Cerebellar cortex (tissue), 1 donor: ENCODE results near the gene B4GALT1.
"Not testable (repeated sequence)": the region's sequence is repeated elsewhere in the genome, so short reads cannot be mapped to it uniquely, and the experiment has no call there.

ENCODE experiments used
- DNase-seq: peaks from one replicate; pipeline ENCODE4 v3.0.0-alpha.2; 2015; ENCODE audit warnings: low spot score

Gene B4GALT1

DNA sequence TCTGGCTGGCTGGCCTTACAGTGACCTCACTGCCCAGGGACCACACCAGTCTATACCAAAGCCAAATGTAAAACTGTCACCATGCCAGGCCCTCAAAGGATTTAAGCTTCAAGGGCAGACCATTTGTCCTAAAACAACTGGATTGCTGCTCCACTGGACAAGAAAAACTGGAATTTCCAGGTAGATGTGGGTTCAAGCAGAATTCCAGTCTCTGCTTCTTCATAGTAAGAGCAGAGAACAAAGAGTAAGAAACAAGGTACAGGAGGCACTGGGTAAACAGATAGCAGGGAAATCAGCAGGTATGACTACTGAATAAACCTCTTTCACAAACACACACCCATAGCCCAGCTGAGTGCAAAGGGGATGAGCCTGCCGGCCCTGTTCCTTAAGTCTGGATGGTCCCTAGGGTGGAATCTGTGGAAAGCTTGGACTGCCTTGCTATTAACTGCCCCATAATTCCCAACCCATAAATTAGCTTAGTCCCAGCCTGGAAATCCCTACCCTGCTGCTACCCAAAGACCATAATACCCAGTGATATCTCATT, 5.5 kb downstream of the B4GALT1 start:
- no peak for DNase-seq

DNA sequence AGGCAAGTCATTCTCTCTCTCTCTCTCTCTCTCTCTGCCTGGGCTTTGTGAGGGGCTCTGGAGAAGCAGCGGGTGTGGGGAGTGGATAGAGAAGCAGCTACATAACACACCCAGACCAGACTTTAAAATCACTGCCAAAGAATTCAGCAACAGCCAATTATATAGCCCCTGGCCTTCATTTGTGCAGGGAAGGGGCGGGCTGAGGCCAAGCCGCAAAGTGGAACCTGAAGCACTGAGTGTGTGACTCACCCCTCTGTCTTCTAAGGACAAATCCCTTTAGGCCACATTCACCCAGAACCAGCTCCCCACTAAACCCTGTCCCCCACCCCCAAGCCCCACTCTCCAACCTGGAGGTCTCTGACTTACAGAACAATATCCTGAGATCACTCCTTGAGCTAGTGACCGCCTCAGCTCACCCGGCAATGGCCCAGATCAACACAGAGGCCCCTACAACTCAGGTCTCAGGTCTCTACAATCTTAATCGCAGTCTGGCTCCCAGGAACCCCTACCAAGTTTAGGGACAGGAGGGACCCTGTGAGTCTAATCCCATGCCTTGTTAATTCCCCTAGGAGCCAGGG, 6.0 kb downstream of the B4GALT1 start:
- no peak for DNase-seq

DNA sequence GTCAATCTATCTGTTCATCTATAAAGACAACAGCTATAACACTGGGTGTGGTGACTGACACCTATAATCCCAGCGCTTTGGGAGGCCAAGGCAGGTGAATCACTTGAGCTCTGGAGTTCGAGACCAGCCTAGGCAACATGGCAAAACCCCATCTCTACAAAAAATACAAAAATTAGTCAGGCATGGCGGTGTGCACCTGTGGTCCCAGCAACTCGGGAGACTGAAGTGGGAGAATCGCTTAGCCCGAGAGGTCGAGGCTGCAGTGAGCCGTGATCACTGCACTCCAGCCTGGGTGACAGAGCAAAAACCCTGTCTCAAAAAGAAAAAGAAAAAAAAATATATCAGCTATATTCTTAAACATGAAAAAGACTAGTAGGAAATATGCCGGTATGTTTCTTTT, 6.7 kb downstream of the B4GALT1 start:
- DNase-seq = not testable (repeated sequence)

DNA sequence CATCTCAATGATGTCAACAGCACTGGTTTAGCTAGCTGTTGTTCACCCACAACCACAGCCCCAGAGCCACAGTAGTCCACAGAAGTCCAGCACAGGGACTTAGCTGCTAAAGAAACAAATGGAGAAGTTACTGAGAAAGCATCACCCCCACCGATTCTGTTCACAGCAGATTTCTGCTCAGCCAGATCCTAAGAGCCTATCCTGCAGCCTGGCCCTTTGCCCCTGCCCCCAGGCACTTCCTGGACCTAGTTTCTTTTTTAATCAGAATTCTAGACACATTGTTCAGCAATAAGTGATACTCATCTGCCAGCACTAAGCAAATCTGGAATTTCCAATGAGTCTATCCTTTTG, 7.4 kb downstream of the B4GALT1 start:
- peak; percentile 32 for DNase-seq

DNA sequence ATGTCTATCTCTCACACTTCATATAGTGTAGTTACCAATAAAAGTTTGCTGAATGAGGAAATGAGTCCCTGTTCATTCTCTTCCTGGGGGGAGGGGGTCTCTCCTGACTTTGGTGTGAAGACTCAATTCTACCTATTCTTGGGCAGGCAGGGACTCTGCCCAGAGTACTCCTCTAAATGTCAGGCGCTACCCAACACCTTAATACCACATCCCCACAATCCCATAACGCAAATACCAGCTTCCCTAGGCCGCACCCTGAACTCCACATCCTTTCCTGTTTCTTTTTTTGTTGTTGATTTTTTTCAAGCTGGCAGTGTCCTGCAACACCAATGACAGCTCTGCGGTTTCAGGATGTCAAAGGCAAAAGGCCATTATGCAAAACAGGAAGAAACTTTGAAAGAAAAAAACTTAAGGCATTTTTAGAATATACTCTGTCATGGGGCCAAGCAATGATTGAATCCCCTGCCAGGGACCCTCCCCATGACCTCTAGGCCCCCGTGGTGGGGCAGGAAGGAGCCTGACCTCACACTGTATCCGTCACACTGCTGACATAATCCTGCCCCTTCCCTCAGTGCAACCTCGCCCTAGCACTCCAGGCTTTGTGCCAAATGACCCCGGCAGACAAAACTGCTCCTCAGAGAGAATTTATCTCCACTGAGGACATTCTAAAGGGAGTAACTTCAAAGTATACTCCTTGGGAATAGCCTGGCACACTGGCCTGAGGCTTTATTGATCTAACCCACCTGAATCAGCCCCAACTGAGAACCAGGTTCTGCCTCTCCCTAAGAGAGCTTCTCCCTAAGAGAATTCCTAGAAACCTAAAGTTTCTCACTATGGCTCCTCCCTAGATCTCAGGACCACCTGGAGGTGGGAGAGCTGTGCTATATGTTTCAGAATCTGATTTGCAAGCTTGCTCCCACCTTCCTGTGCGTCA, 8.0 kb downstream of the B4GALT1 start:
- no peak for DNase-seq

DNA sequence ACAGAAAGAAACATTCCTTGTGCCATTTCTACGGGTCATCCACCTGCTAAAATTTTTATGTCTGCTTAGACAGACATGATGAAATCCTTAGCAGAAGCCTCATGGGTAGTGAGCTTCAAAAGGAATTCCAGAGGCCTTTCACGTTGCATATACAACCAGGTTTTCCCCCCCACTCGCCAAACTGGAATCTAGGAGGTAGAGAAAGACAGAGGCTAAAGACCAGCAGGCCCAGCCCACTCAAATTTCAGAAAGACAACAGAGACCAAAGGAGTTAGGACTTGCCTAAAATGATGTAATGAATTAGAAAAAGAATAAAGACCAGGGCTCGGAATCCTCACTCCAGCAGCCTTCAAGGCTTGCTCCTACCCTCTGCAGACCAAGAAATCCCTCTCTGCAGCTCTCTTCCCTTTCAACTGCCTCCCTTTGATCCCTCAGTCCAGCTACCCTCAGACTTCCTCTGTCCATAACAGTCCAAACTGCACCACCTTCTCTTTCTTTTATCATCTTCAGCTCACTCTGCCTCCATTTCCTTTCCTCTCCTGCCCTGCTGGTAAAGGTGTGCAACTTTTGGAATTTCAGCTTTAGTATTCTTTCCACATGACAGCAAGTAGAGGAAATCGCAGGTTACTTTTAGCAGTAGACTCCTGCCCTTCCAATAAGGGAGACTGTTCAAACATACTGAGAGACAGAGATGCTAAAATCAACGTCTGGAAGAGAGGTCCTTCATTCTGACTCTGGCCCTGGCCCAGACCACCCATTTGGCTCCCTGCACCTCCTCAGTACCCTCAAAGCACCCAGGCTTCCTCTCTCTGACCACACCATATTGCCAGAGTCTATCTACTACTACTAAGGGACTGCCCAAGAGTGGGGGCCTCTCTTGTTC, 8.9 kb downstream of the B4GALT1 start:
- DNase-seq = no peak

DNA sequence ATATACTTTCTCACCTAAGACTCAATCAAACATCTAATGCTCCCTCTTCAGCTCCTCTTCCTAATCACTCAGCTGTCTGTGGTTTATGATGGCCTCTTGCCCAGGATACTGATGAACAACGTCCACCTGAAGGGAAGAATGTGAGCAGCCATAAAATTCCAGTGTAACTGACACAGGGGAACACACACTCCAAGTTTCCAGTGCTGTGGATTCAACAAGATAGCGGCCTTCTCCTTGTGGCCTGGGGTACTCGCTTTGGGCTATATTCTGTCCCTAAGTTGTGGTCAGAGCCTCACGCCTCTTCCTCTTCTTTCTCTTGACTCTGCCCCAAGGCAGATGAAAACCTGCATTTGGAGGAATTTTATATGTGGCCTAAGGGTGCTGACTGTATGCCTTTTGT, 11.7 kb downstream of the B4GALT1 start:
- DNase-seq = no peak

DNA sequence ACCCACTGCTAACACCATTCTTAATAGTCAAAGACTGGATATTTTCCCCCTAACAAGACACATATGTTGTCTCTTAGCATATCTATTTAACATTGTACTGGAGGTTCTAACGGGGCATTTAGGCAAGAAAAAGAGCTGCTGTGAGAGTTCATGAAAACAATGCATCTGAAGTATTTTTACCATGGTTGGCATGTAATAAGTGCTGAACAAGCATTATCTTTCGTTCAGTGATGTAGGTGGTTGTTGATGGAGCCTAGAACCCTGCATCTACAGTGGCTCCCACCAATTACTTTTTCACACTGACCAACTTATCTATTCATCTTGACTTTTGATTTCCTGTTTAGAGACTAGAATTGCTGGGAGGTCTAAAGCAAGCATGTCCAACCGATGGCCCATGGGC, 12.8 kb downstream of the B4GALT1 start:
- no peak for DNase-seq

DNA sequence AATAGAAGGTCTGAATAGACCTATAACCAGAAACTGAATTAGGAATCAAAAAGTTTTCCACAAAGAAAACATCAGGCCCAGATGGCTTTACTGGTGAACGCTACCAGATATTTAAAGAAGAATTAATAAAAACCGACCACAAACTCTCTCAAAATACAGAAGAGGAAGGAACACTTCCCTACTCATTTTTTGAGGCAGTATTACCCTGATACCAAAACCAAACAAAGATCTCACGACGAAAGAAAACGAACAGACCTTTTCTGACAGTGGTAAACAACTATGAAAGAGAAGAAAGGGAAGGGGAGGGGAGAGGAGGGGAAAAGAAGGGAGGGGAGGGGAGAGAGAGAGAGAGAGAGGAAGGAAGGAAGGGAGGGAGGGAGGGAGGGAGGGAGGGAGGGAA, 13.5 kb downstream of the B4GALT1 start:
- no peak for DNase-seq

DNA sequence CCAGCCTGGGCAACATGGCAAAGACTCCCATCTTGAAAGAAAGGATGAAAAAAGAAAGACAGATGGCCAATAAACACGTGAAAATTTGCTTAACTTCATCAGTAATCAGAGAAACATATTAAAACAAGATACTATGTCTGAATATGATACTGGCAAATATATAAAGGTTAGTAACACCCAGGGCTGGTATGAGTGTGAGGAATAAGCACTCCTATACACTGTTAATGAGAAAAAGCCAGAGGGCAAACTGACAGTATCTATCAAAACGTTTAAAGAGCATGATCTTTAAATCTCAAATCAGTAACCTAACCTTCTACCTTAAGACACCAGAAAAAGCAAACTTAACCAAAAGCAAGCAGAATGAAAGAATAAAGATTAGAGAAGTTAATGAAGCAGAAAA, 14.1 kb downstream of the B4GALT1 start:
- no peak for DNase-seq

DNA sequence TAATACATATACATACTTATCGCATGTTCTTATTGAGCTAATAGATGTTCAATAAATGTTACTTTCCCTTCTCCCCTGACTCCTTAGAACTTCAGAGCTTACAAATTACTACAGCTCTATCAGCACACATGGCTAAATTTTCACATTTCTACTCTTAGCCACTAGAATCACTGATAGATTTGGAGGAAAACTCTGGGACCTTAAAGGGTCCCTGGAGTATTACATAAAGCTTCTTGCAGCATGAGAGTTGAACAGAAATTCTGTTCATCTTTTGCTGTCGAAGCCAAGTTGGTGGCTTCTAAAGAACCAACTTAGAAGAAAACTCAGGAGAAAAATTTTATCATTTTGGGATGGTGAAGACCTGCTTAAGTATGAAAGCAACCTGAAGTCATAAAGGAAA, 15.5 kb downstream of the B4GALT1 start:
- DNase-seq = no peak

DNA sequence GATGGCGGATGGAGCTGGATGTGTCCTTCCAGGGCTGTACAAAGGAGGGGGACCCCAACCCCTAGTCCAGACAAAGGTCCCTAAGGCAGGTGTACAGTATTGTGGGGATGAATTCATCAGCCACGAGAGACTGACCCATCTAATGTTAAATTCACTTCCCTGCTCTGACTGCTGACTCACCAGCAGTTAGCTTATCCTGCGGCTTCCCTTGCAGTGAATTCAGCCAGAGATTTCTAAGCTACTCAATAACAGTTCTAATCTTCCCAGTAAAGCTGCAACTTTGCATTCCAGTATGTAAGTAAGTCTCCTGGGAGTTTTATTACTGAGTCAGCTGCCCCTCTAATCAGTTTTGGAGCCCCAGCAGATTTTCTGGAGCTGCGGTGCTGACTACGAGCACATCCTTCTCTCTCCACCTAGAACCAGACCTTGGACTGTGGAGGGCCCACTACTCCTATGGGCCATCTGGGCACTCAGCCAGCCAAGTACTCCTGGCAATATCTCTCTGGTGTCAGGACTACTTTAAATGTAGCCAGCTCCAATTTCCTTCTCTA, 16.1 kb downstream of the B4GALT1 start:
- no peak for DNase-seq

DNA sequence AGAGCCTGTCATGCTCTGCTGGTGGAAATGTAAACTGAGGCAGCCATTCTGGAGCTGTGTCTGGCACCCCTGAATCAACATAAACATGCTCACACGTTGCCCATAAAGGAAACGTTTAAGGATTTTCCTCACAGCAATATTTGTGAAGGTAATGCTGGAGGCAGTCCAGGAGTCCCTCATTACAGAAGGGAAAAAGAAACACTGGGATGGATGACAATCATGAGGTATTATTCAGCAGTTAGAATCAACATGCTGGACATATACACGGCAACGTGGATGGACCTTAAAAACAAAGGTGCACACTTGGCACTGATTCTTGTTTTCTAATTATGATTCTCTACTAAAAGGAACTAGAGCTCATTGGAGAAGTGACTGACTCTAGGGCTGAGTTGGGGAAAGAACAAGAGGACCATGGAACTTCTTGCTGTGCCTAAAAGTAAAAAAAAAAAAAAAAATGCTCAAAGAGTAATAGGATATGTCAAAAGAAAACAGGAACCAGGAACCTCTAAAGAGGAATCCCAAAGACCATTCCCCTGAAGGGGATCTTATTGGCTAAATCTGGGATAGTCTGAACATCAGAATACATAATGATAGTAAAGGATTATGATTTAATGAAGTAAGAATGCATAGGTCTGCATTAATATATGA, 18.6 kb downstream of the B4GALT1 start:
- DNase-seq = no peak

DNA sequence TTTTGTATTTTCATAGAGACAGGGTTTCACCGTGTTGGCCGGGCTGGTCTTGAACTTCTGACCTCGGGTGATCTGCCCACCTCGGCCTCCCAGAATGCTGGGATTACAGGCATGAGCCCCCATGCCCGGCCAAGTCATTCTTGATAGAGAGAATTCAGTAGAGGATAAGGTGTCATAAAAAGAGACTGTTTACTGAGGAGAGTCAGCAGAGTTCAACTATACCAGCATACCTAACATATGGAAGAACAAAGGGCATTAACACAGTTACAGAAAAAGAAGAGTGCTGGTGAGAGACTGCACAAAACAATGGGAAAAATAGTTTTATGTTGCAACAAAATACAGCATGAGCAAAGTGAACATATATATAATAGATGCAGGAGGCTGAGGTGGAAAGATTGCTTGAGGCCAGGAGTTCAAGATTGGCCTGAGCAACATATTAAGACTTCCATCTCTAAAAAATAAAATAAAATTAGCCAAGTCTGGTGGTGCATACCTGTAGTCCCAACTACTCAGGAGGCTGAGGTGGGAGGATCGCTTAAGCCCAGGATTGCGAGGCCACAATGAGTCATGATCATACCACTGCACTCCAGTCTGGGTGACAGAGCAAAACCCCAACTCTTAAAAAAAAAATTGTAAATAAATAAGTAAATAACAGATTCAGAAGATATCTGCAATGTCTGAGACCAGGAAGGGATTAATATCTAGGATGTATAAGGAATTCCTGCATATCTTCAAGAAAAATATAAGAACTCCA, 19.5 kb downstream of the B4GALT1 start:
- no peak for DNase-seq

DNA sequence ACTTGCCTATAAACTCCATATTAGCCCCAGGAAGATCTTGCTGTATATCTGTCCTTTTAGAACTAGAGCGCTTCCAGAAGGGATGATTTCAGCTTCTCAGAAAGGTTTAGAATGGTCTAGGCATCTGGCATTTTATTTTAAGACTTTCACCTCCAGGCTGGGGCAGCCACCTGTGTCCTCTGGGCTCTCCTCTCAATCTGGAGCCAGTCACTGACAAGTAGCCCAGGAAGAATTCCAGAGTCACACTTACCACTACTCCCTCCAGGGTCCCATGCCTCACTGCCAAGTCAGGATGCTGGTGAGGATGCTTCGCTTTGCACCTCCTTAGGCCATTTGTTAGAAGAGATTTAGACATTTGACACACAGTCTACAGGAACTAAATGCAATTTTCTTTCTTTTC, 20.8 kb downstream of the B4GALT1 start:
- DNase-seq = no peak

DNA sequence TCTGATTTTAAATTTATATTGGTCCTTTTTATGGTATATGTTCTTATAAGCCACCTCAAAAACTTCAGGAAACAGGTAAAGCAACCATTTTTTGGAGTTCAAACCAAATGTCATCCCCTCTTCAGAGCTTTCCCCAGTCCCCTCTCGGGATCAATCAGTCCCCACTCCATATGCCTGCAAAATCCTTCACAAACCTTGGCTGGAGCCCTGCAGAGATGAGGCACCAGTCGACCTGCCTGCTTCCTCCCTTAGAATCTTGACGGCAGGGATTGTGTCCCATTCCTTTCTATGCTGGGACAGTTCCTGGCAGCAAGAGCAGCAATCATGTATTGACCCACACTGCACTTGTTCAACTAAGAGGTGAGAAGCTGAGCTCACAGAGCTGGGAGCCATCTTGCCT, 22.6 kb downstream of the B4GALT1 start:
- no peak for DNase-seq

DNA sequence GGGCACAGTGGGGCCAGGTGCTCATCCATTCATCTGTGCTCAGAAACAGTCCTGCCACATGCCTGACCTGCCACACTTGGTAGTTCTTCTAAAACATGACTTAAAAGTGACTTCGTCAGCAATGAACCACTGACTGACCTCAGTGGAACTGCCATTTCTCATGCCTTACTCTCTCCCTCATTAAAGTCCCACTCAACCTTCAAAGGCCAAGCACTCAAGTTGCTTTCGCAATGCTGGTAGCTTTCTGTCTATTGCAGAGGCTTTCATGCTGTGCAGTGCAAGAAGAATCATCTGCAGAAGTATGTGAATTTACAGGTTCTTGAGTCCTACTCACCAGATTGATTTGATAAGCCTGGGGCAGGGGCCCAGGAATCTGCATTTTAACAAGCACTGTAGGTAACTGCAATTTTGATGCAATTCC, 23.9 kb downstream of the B4GALT1 start:
- DNase-seq = no peak

DNA sequence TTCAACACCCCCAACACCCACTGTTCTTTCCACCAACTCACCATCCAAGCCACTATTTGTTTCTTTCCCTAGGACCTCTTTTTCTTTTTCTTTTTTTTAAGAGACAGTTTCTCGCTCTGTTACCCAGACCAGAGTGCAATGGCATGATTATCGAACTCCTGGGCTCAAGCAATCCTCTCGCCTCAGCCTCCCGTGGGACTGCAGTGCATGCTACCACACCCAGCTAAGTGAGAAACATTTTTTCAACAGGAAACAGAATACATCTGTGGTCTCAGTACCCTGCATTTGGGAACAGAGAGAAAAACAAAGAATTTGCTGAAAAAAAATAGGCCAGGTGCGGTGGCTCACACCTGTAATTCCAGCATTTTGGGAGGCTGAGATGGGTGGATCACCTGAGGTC, 24.6 kb downstream of the B4GALT1 start:
- DNase-seq = no peak

DNA sequence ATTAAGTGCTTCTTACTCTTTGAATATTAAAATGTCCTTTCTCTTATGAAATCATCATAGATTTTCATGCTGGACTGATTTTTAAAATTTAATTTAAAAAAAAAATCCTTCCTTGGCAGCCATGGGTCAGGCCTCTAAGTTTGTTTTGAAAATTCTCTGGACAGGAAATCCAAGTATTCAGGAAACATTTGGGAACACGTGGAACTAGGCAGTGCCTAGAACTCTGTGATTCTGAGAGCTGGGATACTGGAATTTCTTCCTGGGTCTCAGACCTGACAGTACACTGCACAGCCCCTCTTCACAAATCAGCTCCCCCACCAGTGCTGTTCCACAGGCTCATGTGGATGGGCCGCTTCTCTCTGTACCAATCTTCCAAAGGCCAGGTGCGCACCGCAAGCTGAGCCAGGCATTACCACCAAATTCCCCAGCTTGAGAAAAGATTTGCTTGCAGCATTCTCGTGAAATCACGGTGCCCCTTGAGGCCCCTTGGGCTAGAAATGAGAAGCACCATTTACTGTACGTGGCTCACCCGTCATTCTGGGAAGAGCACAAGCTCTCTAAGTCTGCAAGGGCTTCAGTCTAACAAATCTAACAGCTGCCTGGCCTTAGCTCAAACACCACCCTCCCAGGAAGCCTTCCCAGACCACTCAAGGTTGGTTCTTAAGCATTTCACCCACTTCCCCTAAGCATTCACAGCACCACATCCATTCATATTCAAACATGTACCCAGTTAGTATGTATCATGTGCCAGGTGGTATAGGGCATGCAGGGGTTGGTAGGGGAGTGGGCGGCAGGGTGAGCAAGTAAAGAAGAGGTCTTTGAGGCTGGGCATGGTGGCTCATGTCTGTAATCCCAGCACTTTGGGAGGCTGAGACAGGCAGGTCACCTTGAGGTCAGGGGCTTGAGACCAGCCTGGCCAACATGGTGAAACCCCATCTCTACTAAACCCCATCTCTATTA, 26.5 kb downstream of the B4GALT1 start:
- DNase-seq = no peak
